ENCODE data around the gene SLC16A1. TPM values are rescaled to one million over a fixed set of nuclear protein-coding genes. Genes with fewer than 3 reads are reported as not detected.
"Not testable (repeated sequence)": the region's sequence is repeated elsewhere in the genome, so short reads cannot be mapped to it uniquely, and the experiment has no call there.

SLC16A1 gene
- total RNA-seq, 1 experiment from 2014 or later, result 74.7 TPM

GRCh38 chr1:112981834-112982233, 25.8 kb upstream of the SLC16A1 start:
- in situ Hi-C loops (cut with HindIII; ENCODE audit: low pct_unique_long_range_greater_than_20kb, low sequenced_read_pairs); DNase-seq (ENCODE audit: low read depth, low spot score): not testable (repeated sequence)

- in situ Hi-C loops (cut with HindIII; ENCODE audit: low pct_unique_long_range_greater_than_20kb, low sequenced_read_pairs), result no loop called here
- DNase-seq (ENCODE audit: low read depth, low spot score), result no peak
Observed at GRCh38 chr1:112981426-112981825, 25.4 kb upstream of the SLC16A1 start.

GRCh38 chr1:112975336-112975735, 19.3 kb upstream of the SLC16A1 start:
- in situ Hi-C loops (cut with HindIII; ENCODE audit: low pct_unique_long_range_greater_than_20kb, low sequenced_read_pairs), result no loop called here
- DNase-seq (ENCODE audit: low read depth, low spot score), result no peak

- no peak for DNase-seq (ENCODE audit: low read depth, low spot score)
- in situ Hi-C loops (cut with HindIII; ENCODE audit: low pct_unique_long_range_greater_than_20kb, low sequenced_read_pairs), result no loop called here
Observed at GRCh38 chr1:112974646-112975045, 18.6 kb upstream of the SLC16A1 start.

GRCh38 chr1:112973788-112974187, 17.8 kb upstream of the SLC16A1 start:
- in situ Hi-C loops (cut with HindIII; ENCODE audit: low pct_unique_long_range_greater_than_20kb, low sequenced_read_pairs), result no loop called here
- DNase-seq (ENCODE audit: low read depth, low spot score), result no peak

- no peak for DNase-seq (ENCODE audit: low read depth, low spot score)
- in situ Hi-C loops (cut with HindIII; ENCODE audit: low pct_unique_long_range_greater_than_20kb, low sequenced_read_pairs), result no loop called here
Observed at GRCh38 chr1:112971006-112971405, 15.0 kb upstream of the SLC16A1 start.

- in situ Hi-C loops (cut with HindIII; ENCODE audit: low pct_unique_long_range_greater_than_20kb, low sequenced_read_pairs), result no loop called here
- DNase-seq (ENCODE audit: low read depth, low spot score), result no peak
Observed at GRCh38 chr1:112964347-112964746, 8.4 kb upstream of the SLC16A1 start.

- in situ Hi-C loops (cut with HindIII; ENCODE audit: low pct_unique_long_range_greater_than_20kb, low sequenced_read_pairs), result no loop called here
- no peak for DNase-seq (ENCODE audit: low read depth, low spot score)
Observed at GRCh38 chr1:112961072-112961471, 5.1 kb upstream of the SLC16A1 start.

- in situ Hi-C loops (cut with HindIII; ENCODE audit: low pct_unique_long_range_greater_than_20kb, low sequenced_read_pairs), result no loop called here
- DNase-seq (ENCODE audit: low read depth, low spot score), result no peak
Observed at GRCh38 chr1:112960384-112960783, 4.4 kb upstream of the SLC16A1 start.

- DNase-seq (ENCODE audit: low read depth, low spot score); in situ Hi-C loops (cut with HindIII; ENCODE audit: low pct_unique_long_range_greater_than_20kb, low sequenced_read_pairs): not testable (repeated sequence)
Observed at GRCh38 chr1:112958236-112958635, 2.2 kb upstream of the SLC16A1 start.

- in situ Hi-C loops (cut with HindIII; ENCODE audit: low pct_unique_long_range_greater_than_20kb, low sequenced_read_pairs), result no loop called here
- DNase-seq (ENCODE audit: low read depth, low spot score), result peak; percentile 86
Observed at GRCh38 chr1:112957133-112957812, 1.3 kb upstream of the SLC16A1 start.

GRCh38 chr1:112956544-112957132, 642 bp upstream of the SLC16A1 start:
- in situ Hi-C loops (cut with HindIII; ENCODE audit: low pct_unique_long_range_greater_than_20kb, low sequenced_read_pairs), result no loop called here
- no peak for DNase-seq (ENCODE audit: low read depth, low spot score)

- peak; percentile 56 for DNase-seq (ENCODE audit: low read depth, low spot score)
- in situ Hi-C loops (cut with HindIII; ENCODE audit: low pct_unique_long_range_greater_than_20kb, low sequenced_read_pairs), result no loop called here
Observed at GRCh38 chr1:112954945-112955772, 837 bp downstream of the SLC16A1 start.

GRCh38 chr1:112954017-112954650, 1.9 kb downstream of the SLC16A1 start:
- DNase-seq (ENCODE audit: low read depth, low spot score), result no peak
- in situ Hi-C loops (cut with HindIII; ENCODE audit: low pct_unique_long_range_greater_than_20kb, low sequenced_read_pairs), result no loop called here

- in situ Hi-C loops (cut with HindIII; ENCODE audit: low pct_unique_long_range_greater_than_20kb, low sequenced_read_pairs), result no loop called here
- DNase-seq (ENCODE audit: low read depth, low spot score), result no peak
Observed at GRCh38 chr1:112950426-112950825, 5.6 kb downstream of the SLC16A1 start.

- in situ Hi-C loops (cut with HindIII; ENCODE audit: low pct_unique_long_range_greater_than_20kb, low sequenced_read_pairs), result no loop called here
- no peak for DNase-seq (ENCODE audit: low read depth, low spot score)
Observed at GRCh38 chr1:112946683-112947082, 9.3 kb downstream of the SLC16A1 start.

- in situ Hi-C loops (cut with HindIII; ENCODE audit: low pct_unique_long_range_greater_than_20kb, low sequenced_read_pairs), result no loop called here
- DNase-seq (ENCODE audit: low read depth, low spot score), result no peak
Observed at GRCh38 chr1:112939810-112940209, 16.2 kb downstream of the SLC16A1 start.

GRCh38 chr1:112938210-112938609, 17.8 kb downstream of the SLC16A1 start:
- no peak for DNase-seq (ENCODE audit: low read depth, low spot score)
- in situ Hi-C loops (cut with HindIII; ENCODE audit: low pct_unique_long_range_greater_than_20kb, low sequenced_read_pairs), result no loop called here

All from SK-MEL-5 (cell line).